Right hindlimb (tissue), 1 donor: Measurements from ENCODE around the gene MAP3K15.
"Not testable (repeated sequence)": the region's sequence is repeated elsewhere in the genome, so short reads cannot be mapped to it uniquely, and the experiment has no call there.

ENCODE experiments used
- DNase-seq: peaks from one replicate; pipeline ENCODE4 v3.0.0-alpha.2; 2018

MAP3K15 gene

DNA sequence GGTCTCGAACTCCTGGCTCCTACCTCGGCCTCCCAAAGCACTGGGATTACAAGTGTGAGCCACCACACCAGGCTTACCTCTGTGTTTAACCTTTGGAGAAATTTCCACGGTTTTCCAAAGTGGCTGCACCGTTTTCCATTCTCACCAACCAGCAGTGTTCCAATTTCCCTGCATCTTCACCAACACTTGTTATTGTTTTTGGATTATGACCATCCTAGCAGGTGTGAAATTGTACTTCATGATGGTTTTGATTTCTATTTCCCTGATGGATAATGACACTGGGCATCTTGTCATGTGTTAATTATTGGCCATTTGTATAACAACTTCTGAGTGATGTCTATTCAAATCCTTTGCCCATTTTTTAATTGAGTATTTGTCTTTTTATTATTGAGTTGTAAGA is 2.7 kb upstream of the MAP3K15 start:
- no peak for DNase-seq

DNA sequence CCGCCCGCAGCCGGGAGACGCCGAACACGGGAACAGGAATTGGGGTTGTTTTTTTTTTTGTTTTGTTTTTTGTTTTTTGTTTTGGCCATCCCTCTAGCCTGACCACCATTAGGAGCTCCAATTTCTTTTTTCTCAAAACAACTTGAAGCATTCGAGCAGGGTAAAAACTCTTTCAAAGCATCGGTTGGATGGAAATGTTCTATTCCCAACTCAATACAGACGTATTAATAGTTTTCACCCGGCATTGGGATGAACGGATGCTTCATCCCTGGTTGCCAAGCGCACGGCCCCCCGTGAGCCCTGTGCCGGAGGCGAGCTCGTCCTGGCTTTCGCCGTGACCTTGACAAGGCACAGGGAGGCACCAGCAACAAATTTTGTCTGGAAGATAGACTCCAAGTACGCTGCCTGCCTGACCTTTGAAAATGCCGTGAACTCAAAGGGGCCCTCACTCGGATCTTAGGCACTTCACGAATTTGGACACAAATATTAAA is 352 bp upstream of the MAP3K15 start:
- DNase-seq: no peak

DNA sequence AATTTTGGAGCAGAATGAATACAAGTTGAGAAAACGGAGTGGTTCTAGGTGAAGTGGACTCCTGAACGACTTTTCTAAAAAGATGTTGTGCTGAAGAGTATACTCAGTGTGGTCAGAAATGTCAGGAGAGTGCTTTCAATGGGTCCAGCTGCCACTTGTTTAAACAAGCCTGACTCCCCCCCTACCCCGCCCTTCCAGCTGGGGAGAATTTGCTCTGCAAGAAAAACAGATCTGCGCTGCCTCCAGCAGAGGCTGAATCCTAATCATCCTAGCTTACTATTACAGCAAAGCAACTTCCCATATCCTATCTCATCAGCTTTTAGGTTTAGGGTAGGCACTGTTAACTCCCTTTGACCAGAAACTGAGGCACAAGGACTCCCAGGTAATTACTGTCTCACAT is 1.9 kb downstream of the MAP3K15 start:
- DNase-seq: peak; percentile 18

DNA sequence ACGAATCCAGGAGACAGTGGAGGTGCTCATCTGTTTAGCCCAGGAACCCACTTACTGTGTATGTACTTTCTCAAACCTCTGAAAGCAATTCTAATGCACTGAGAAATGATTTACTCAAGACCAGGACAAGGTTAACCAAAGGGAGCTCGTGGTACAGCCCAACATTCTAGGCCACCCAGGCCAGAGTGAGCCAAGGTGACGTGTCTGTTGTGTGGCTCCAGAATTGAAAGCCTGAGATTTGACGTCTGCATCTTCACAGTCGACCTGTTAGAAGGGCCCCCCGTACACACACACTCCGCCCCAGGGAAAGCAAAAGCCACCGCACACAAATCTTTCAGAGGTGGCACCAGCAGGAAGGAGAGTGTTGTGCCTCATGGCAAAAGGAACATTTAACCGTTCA is 2.3 kb downstream of the MAP3K15 start:
- DNase-seq: no peak

DNA sequence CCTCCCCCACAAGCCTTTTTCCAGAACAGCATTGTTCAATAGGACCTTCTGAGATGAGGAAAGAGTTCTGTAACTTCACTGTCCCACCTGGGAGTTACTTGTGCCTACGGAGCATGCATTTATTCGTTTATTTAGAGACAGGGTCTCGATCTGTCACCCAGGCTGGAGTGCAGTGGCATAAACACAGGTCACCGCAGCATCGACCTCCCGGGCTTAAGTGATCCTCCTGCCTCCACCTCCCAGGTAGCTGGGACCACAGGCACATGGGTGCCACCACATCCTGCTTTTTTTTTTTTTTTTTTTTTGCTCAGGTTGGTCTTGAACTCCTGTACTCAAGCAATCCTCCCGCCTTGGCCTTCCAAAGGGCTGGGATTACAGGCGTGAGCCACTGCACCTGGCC is 2.9 kb downstream of the MAP3K15 start:
- no peak for DNase-seq

DNA sequence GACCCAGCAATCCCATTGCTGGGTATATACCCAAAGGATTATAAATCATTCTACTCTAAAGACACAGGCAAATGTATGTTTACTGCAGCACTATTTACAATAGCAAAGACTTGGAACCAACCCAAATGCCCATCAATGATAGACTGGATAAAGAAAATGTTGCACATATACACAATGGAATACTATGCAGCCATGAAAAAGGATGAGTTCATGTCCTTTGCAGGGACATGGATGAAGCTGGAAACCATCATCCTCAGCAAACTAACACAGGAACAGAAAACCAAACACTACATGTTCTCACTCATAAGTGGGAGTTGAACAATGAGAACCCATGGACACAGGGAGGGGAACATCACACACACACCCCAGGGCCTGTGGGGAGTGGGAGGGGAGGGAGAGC is 3.5 kb downstream of the MAP3K15 start:
- not testable (repeated sequence) for DNase-seq

DNA sequence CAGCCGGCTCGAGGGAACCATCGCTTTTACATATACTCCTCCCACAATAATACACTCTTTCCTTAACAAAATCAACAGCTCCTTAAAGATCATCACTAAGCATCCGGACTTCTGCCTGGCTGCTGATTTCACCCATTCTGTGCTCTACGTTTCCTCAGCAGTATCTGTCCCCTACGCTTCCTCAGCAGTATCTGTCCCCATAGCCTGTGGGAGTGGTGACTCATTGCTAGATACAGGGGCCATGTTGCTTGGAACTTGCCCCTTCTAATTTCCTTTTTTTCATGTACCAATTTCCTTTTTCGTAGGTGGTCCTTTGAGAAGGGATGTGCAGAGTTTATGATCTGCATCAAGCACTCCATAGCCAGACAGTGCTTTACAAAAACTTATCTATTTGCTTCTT is 18.6 kb downstream of the MAP3K15 start:
- no peak for DNase-seq

DNA sequence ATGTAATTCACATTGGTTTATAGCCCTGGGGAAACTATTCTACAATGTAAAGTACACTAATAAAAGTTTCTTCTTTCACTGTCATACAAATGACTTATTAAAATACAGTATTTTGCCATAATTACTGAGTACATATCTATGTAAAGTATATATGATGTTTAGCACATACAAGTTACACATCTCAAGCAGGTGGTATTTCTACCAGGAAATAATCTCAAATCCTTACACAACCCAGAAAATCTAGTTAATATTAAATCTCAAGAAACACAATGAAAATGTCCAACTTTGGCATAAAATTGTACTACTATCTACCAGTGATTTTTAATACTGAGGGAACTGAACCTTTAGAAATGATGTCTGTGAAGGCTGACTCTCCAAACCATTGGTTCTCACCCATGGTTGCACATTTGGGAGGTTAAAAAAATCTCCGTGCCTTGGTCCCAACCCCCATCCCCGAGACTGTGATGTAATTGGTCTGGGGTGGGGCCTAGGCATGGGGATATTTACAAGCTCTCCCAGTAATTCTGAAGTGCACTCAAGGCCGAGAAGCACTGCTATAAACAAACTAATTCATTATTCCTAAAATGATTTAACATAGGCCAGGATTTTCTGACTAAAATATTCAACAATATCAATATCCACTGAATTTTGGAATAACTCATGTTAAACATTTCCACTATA is 27.6 kb downstream of the MAP3K15 start:
- DNase-seq: no peak

DNA sequence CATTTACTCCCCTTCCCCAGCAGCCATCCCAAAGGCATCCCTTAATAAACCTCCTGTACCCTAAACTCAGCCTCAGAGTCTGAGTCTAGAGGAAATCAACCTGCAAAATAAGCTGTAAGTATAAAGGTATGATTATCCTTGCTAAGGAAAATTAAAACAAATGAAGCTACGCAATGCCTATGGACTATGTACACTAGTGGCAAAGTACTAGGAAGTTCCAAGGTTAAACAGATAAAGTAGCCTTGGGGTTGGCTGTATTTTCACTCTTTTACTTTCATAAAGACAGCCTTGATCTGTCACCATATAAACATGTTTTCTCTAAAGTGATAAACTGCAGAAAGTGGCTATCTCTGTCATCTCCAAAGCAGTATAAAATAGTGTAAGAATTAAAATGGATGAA is 35.9 kb downstream of the MAP3K15 start:
- no peak for DNase-seq

DNA sequence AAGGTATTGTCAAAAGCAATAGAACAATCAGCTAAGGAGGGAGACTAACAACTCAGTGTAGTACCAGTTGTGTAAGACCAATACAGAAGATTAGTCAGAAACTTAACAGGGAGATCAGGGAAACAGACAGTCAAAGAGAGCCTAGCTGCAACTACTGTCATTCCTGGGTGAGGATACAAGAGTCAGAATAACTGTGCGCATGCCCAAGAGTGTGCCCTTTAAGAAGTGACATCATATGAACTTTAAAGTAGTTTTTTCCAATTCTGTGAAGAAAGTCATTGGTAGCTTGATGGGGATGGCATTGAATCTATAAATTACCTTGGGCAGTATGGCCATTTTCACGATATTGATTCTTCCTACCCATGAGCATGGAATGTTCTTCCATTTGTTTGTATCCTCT is 46.9 kb downstream of the MAP3K15 start:
- DNase-seq: not testable (repeated sequence)

DNA sequence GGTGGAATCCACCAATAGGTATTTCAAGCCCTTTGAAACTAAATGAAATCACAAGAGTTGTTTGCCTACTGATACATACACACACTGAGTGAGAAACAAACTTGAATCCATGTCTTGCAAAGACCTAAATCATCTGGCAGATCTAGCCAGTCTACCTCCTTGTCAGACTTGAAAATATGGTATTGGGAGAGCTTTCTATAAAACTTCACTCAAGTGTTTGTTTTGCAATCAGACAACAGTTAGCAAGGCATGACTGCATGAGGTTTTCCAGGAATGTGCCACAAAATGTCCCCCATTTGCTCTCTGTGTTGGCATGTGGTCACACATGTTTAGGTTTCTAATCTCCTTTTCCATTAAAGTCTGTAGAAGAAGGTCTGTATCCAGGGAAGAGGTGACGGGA is 52.4 kb downstream of the MAP3K15 start:
- DNase-seq: no peak

DNA sequence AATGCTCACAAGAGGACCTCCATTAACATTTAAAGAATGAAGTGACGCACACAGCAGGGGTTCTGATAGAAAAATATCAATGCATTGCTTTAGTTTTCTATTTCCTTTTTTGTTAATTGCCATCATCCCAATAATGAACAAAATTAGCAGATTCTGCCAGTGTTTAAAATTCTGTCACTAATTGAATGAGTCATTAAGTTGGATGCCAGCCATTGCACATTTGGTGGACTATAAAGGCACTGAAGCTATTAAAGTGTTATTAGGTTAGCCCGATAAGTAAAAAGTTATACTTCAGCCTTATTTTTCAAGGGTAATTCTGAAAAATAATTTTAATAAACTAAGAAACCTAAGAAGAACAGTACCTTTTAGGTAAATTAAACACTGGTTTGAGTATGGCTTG is 53.1 kb downstream of the MAP3K15 start:
- no peak for DNase-seq

DNA sequence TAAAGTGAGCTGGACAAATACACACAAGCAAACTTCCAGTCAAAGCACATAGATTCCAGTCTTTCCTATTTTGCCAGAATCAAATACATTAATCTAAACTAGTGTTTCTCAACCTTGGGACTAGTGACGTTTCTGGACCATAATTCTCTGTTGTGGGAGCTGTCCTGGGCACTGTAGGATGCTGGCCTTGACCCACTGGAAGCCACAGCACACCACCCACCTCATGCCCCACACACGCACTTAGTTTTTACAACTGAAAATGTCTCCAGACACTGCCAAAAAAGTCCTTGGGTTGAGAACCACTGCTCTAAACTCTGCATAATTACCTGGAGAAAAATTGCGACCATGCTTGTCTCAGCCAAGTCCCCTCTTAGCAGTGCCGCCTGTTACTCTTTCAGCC is 57.6 kb downstream of the MAP3K15 start:
- no peak for DNase-seq

DNA sequence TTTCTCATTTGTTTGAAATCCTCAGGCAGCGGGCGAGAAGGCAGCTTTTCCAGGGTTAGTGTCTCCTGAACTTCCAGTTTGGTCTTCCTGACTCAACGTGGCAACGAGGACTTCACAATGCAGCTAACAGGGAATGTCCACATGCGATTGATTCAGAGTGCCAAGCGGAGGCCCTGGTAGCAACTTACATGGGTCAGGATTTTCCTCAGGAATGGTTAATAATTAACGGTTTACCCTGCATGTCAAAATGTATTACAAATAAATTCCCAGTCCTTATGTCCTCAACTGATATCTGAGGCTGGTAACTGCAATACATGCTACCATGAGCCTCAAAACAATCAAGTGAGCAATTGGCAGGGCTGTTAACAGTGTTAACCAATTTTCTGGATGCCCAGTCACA is 67.2 kb downstream of the MAP3K15 start:
- no peak for DNase-seq

DNA sequence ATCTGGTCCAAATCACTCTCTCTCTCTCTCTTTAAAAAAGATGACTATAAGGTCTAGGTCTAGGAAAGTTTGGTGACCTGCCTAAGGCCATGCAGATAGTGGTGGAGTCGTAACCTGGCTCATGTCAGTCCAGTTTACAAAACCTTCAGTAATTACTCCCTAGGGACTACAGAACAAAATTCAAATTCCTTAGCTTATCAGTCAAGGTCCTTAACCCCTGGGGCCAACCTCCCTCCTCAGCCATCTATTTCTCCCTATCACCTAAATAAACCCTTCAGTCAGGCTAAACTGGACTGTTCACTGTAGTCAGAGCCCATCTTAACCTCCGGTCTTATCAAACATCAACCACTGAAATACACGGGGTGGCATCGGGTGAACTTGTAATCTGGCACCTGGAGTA is 68.9 kb downstream of the MAP3K15 start:
- DNase-seq: no peak

DNA sequence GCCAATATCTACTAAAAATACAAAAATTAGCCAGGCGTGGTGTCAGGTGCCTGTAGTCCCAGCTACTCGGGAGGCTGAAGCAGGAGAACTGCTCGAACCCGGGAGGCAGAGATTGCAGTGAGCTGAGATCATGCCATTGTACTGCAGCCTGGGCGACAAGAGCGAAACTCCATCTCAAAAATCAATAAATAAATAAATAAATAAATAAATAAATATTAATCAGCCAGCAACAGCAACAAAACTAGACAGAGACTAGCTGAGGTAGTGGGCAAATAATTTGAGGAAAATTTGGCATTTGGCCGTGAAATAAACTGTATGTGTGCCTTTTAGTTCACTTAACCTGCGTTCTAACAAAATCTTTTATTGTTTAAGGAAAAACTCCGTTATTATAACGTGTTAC is 69.5 kb downstream of the MAP3K15 start:
- DNase-seq: not testable (repeated sequence)

DNA sequence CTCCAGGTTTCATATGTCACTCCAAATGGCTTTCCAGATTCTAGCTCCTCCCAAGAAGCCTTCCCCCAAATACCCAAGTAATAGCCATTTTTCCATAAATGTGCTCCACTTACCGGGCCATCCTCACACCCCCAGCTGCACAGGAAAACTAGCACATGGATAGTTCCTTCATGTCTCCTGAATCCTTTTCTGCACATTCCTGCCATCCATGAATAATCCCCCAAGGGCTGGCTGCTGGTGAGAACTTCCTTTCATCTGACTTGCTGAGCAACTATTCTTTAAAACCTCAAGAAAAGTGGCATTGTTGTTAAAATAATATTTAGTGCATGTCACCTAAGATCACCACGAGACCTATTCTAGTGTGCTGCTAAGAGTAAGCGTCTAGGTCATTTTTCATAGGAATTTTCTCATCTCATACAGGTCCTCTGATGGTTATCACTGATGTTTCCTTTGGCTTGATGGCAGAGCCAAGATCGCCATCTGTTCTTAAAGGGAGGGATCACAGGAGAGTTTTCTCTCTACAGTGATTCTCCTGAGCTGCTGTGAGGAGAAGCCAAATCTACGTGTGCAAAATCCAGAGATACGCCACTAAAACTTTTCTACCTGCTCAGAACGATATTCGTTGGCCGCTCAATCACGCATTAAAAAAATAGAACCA is 71.3 kb downstream of the MAP3K15 start:
- no peak for DNase-seq

DNA sequence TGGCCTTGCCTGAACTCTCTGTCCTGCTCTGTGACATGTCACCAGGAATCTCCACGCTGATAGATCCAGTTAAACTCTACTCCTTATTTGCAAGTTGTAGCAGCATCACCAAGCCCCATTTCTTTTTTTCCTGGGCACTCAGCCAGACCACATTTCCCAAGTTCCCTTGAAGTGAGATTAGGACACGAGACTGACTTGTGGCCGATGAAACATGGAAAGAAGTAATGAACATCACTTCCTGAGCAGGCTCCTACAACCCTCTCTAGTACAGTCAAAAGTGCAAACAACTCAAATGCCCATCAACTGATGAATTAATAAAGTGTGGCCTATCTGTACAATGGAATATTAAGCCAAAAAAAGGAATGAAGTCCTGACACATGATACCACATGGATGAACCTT is 74.6 kb downstream of the MAP3K15 start:
- no peak for DNase-seq

DNA sequence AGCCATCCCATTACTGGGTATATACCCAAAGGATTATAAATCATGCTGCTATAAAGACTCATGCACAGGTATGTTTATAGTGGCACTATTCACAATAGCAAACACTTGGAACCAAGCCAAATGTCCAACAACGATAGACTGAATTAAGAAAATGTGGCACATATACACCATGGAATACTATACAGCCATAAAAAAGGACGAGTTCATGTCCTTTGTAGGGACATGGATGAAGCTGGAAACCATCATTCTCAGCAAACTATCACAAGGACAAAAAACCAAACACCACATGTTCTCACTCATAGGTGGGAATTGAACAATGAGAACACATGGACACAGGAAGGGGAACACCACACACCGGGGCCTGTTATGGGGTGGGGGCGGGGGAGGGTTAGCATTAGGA is 92.6 kb downstream of the MAP3K15 start:
- DNase-seq: not testable (repeated sequence)

DNA sequence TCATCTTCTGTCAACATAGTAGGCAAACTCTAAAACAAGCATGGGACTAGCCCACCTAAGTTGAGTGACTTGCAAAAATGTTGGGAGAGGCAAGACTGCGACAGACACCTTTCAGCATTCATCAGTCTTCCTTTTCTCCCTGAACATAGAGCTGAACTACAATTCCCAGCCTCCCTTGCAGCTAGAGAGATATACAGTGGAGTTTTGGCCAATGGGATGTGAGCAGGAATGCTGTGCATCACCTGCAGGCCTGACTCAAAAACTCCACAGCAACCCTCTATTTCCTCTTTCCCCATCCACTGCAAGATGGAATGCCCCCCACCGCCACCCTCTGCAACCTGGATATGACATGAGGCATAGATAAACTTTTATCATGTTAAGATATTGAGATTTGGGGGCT is 105.0 kb downstream of the MAP3K15 start:
- DNase-seq: no peak

DNA sequence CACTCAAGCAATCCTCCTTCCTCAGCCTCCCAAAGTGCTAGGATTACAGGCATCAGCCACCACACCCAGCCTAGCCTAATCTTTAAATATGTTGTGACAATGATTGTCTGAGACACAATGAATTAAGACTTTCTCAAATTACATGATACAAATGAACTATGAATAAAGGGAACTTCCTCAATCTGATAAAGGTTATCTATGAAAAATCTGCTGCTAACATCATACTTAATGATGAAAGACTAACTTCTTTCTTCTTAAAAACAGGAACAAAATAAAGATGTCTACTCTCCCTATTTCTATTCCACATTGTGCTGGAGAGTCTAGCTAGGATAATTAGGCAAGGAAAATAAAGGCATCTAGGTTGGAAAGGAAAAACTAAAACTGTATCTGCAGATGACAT is 111.6 kb downstream of the MAP3K15 start:
- DNase-seq: no peak

DNA sequence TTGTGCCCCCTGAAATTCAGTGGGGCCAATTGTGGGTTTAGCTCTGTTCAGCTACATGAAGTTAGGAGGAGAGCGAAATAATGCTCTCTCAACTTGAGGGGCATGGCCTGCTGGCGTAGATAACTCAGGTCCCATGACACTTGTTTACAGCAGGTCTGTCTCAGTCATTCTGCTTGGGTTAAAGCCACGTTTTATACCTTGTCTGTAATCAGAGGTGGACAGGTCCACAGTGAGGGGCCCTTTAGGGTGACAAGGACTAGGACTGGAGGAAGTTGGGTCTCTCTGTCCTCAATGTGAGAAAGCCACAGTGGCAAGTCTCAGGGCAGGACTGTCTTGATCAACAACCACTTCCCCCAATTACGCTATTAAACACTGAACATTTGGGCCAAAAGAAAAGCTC is 122.6 kb downstream of the MAP3K15 start:
- DNase-seq: no peak

DNA sequence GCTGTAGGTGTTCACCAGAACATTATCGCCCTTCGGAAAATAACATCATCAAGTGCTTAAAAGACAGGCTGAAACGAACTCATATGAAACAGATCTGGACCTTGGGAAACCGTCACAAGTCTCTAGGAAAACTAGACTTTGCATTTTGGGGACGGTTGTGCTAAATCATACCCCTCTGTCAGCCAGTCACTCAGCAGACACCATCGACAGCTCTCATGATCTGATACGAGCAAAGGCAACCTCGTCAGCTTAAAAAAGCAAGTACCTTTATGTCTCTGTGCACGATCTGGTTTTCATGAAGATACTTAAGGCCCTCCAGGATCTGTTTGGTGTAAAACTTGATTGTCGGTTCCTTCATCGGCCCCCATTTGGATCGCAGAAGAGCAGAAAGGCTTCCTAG is 123.2 kb downstream of the MAP3K15 start:
- DNase-seq: no peak

DNA sequence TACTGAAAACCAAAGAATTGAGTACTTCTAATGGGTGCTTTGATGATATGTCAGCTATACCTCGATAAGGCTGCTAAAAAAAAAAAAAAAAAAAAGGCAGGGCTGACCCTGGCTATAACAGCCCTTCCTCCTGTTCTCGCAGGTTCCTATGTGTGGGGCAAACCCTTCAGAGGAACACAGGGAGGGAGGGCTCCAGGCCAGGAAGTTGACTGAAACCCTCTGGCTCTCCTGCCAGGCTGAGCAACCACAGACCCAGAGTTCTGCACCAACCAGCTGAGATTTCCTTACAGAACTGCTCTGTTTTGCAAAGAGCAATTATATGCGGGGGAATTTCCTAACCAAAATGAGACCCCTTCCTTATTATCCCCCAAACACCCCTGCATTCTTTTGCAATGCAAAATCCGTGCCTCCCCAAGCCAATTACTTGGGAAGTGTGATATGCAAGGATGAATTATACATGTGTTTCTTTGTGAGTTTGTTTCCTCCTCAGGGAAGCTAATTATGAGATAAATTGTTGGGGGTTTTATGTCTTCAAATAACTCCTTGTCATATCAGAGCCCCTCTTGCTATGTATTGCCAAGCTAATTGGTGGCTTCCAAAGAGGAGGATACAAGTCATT is 126.0 kb downstream of the MAP3K15 start:
- DNase-seq: no peak
